Loucy (cell line): ENCODE measurements around the gene CPED1.

Experiments used
- H2AFZ ChIP-seq: fragments of 200-600 bp; sonication (generic); 2 replicates; pipeline ENCODE4 v1.6.0; 2016; ENCODE audit warnings: antibody characterized with exemption, mild to moderate bottlenecking, low read length, moderate library complexity
- H3F3A ChIP-seq: fragments of 200-600 bp; 2 replicates; pipeline ENCODE4 v1.6.0; 2016; ENCODE audit warnings: antibody characterized with exemption, low read depth, mild to moderate bottlenecking
- H3K27me3 ChIP-seq: fragments of 200-600 bp; sonication (generic); 2 replicates; pipeline ENCODE4 v1.6.1; 2014; ENCODE audit warnings: low read length, mild to moderate bottlenecking; ENCODE audit not compliant: insufficient read depth, poor library complexity, severe bottlenecking
- H3K36me3 ChIP-seq: fragments of 200-600 bp; sonication (generic); 2 replicates; pipeline ENCODE4 v1.6.1; 2016; ENCODE audit warnings: low read length; ENCODE audit not compliant: insufficient read depth
- H3K4me1 ChIP-seq: fragments of 200-600 bp; sonication (generic); 2 replicates; pipeline ENCODE4 v1.5.1; 2014; ENCODE audit warnings: low read length, mild to moderate bottlenecking; ENCODE audit not compliant: insufficient read depth, poor library complexity, severe bottlenecking
- H3K4me2 ChIP-seq: fragments of 200-600 bp; sonication (generic); 2 replicates; pipeline ENCODE4 v1.6.0; 2014; ENCODE audit warnings: antibody characterized with exemption, low read length, low read depth, mild to moderate bottlenecking; ENCODE audit not compliant: poor library complexity, severe bottlenecking
- H3K4me3 ChIP-seq: fragments of 200-600 bp; sonication (generic); 2 replicates; pipeline ENCODE4 v1.5.1; 2014; ENCODE audit warnings: low read length, mild to moderate bottlenecking, mixed read lengths; ENCODE audit not compliant: poor library complexity, severe bottlenecking
- H3K79me2 ChIP-seq: fragments of 200-600 bp; sonication (generic); 2 replicates; pipeline ENCODE4 v1.6.1; 2014; ENCODE audit warnings: low read length; ENCODE audit not compliant: insufficient read depth
- H3K9ac ChIP-seq: fragments of 200-600 bp; sonication (generic); 2 replicates; pipeline ENCODE4 v1.6.0; 2014; ENCODE audit warnings: mild to moderate bottlenecking, low read depth, low read length, moderate library complexity; ENCODE audit not compliant: poor library complexity, severe bottlenecking
- H3K9me2 ChIP-seq: fragments of 200-600 bp; sonication (generic); replicated peaks from 2 replicates; pipeline ENCODE4 v1.6.1; 2016; ENCODE audit warnings: low read depth, low read length, mixed read lengths
- H3K9me3 ChIP-seq: fragments of 200-600 bp; sonication (generic); 2 replicates; pipeline ENCODE4 v1.6.1; 2014; ENCODE audit warnings: mild to moderate bottlenecking, antibody characterized with exemption, low read length, low read depth; ENCODE audit not compliant: insufficient read depth
- H4K20me1 ChIP-seq: fragments of 200-600 bp; sonication (generic); 2 replicates; pipeline ENCODE4 v1.6.0; 2014; ENCODE audit warnings: antibody characterized with exemption, low read length, mild to moderate bottlenecking; ENCODE audit not compliant: insufficient read depth, poor library complexity, severe bottlenecking
- EZH2phosphoT487 ChIP-seq: fragments of 200-600 bp; IDR thresholded peaks from 2 replicates; pipeline ENCODE4 v1.6.1; 2018; ENCODE audit warnings: antibody characterized with exemption, mild to moderate bottlenecking, moderate library complexity, borderline replicate concordance
- TF ChIP-seq, protein P1 (sequence below): fragments of 200-600 bp; sonication (generic); conservative IDR thresholded peaks from 2 replicates; pipeline ENCODE4 v1.5.1; 2014; ENCODE audit warnings: mild to moderate bottlenecking, antibody characterized with exemption, low read length

CPED1 gene

DNA sequence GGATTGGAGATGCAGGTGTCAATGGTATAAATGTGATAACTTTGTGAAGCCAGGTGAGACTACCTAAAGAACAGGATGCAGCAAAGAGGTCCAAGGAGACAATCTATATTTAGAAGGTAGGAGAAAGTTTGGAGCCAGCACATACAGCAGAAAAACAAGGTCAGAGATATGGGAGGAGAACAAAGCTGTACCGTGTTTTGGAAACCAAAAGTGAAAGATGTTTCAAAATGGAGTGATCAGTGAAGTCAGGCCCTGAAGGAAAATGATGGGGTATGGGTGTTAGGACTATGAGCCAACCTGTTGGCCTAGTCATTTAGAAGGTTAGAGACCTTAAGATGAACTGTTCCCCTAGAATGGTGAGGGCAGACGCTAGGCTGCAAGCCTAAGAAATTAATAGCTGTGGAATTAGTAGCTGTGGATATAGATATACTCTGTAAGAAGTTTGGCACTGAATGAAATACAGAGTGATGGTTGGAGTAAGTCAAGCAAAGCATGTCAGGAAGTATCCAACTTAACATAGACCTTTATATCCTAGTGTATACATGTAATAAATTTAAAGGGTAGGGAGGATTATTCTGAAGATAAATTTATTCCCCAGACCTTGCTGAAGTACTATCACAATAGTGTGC lies 190.5 kb downstream of the CPED1 start:
- Histone ChIP-seq H3K79me2 (no peaks in the 10 kb centered on the region), H3K9ac (no peak overlapping the region), H3K9me3 (no peaks in the 10 kb centered on the region), H3K4me1 (no peaks in the 10 kb centered on the region), H4K20me1 (no peaks in the 10 kb centered on the region), H2AFZ (no peak overlapping the region), H3K36me3 (no peaks in the 10 kb centered on the region), H3K4me2 (no peak overlapping the region), H3K4me3 (no peak overlapping the region), H3F3A (no peaks in the 10 kb centered on the region), H3K27me3 (no peaks in the 10 kb centered on the region), H3K9me2 (no peaks in the 10 kb centered on the region)
- TF ChIP-seq, protein P1, sequence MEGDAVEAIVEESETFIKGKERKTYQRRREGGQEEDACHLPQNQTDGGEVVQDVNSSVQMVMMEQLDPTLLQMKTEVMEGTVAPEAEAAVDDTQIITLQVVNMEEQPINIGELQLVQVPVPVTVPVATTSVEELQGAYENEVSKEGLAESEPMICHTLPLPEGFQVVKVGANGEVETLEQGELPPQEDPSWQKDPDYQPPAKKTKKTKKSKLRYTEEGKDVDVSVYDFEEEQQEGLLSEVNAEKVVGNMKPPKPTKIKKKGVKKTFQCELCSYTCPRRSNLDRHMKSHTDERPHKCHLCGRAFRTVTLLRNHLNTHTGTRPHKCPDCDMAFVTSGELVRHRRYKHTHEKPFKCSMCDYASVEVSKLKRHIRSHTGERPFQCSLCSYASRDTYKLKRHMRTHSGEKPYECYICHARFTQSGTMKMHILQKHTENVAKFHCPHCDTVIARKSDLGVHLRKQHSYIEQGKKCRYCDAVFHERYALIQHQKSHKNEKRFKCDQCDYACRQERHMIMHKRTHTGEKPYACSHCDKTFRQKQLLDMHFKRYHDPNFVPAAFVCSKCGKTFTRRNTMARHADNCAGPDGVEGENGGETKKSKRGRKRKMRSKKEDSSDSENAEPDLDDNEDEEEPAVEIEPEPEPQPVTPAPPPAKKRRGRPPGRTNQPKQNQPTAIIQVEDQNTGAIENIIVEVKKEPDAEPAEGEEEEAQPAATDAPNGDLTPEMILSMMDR, result no peak
- TF ChIP-seq EZH2phosphoT487, result no peak

DNA sequence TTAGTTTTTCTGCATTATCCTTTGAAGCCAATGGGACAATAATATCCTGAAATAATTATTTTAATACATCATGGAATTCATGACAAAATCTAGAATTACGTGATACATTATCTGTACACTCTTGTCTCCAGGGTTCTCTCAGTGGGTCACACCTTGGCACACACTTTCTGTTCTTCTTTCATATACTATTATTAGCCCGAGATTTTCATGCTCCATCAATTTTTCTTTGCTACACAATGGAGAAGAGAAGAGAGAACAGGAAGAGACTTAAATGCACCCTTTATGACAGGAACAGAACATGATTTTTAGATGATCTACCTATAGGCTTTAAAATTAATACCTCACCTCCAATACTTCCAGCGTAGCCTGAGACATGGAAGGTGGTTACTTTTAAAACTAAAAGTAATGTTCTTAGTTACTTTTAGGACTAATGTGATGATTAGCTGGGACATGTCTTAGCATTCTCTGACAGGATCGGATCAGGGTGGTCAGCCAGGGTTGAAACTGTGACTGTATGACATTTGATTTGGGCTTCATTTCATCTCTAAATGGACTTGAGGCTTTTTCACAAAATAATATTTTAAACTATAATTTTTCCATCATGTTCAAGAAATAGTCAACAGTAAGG lies 192.0 kb downstream of the CPED1 start:
- H3K4me3 ChIP-seq, result no peak overlapping the region
- no peak overlapping the region for H2AFZ ChIP-seq
- H3K27me3 ChIP-seq, result no peaks in the 10 kb centered on the region
- no peaks in the 10 kb centered on the region for H3K79me2 ChIP-seq
- H4K20me1 ChIP-seq, result no peaks in the 10 kb centered on the region
- H3K4me1 ChIP-seq, result no peaks in the 10 kb centered on the region
- no peaks in the 10 kb centered on the region for H3K36me3 ChIP-seq
- H3K9me3 ChIP-seq, result no peaks in the 10 kb centered on the region
- H3K4me2 ChIP-seq, result no peak overlapping the region
- no peaks in the 10 kb centered on the region for H3F3A ChIP-seq
- no peak overlapping the region for H3K9ac ChIP-seq
- TF ChIP-seq EZH2phosphoT487, result no peak
- TF ChIP-seq, protein P1, result no peak
- H3K9me2 ChIP-seq, result no peaks in the 10 kb centered on the region

DNA sequence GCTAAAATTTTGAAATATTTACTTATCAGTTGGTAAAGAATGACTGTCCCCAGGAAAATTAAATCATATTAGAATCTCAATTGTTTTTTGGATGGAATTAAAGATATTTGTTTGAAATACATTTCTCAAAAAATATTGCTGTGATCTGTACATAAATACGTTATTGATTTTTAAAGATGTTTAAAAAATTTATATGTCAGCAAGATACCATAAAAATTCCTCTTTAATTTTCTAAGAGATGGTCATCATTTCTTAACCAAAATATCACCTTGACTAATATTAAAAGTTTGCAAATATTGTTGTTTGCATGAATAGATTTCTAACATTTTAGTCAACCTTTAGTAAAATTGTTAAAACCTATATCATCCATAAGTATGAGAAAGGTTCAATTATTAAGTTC lies 192.8 kb downstream of the CPED1 start:
- no peaks in the 10 kb centered on the region for H3K27me3 ChIP-seq
- no peak overlapping the region for H3K4me2 ChIP-seq
- H3K9me2 ChIP-seq, result no peaks in the 10 kb centered on the region
- no peaks in the 10 kb centered on the region for H3K4me1 ChIP-seq
- no peaks in the 10 kb centered on the region for H4K20me1 ChIP-seq
- H3K9me3 ChIP-seq, result no peaks in the 10 kb centered on the region
- no peak overlapping the region for H3K9ac ChIP-seq
- no peaks in the 10 kb centered on the region for H3F3A ChIP-seq
- no peak overlapping the region for H3K4me3 ChIP-seq
- no peaks in the 10 kb centered on the region for H3K36me3 ChIP-seq
- no peaks in the 10 kb centered on the region for H3K79me2 ChIP-seq
- H2AFZ ChIP-seq, result no peak overlapping the region
- TF ChIP-seq, protein P1, result no peak
- no peak for TF ChIP-seq EZH2phosphoT487
